Hematopoietic multipotent progenitor cell treated with erythropoietin and hydrocortisone succinate and interleukin-3 and kit ligand, for 8 days (in vitro differentiated cells): ENCODE data around the gene CRNKL1.

Experiments used
- DNase-seq: peaks from one replicate; pipeline ENCODE4 v3.0.0-alpha.2; 2015

The CRNKL1 gene

GRCh38 chr20:20052074-20052970 is at the start of gene CRNKL1, which contains the start of gene CFAP61:
TSS of gene CRNKL1 (minus strand) at chr20:20052466. CDS start at chr20:20052342, 124 bp downstream.
TSS of gene CFAP61 (plus strand) at chr20:20052532. CDS start at chr20:20056654, 4,122 bp downstream.
- peak; percentile 95 for DNase-seq

- DNase-seq: no peak
These were observed 48.6 kb upstream of the CRNKL1 start for GRCh38 chr20:20100881-20101280.

DNA sequence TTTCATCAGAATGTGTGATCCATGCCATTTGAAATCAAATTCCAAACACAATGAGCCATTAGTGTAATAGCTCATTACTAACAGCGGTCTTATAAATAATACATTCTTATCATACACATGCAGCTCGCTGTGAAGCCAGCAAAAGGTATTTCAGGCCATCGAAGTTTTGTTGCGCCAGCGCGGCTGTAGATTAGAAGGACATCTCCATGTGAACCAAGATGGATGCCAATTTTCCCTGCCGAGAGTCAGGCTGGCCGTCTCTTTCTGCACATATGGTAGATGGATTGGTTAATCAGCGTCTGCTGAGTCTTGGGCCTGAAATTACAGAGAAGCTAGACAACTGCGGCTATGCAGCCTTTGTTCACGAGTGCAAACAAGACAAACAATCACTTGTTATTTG is 44.2 kb upstream of the CRNKL1 start:
- no peak for DNase-seq

- DNase-seq: no peak
These were observed 43.0 kb upstream of the CRNKL1 start for GRCh38 chr20:20095114-20095872.

DNA sequence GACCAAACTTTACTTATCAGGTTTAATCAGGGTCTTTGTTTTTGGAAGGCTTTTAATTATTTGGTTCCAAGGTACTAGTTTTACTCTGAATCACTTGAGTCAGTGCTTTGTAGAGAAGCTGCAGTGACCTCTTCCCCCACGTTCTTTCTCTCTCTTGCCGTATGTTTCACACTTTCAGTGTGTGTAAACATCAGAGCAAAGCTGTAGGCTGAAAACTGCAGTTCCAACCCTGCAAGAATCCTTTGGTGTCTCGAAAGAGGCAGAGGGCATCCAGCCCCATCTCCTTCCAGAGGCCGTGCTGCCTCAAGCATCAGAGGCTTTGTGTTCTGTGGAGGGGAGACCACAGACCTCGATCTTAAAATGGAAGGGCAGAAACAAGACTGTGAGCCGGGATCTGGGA is 42.1 kb upstream of the CRNKL1 start:
- no peak for DNase-seq

GRCh38 chr20:20092827-20093226 is 40.6 kb upstream of the CRNKL1 start:
- DNase-seq: no peak

GRCh38 chr20:20089939-20090338 is 37.7 kb upstream of the CRNKL1 start:
- DNase-seq: no peak

GRCh38 chr20:20089018-20089417 is 36.8 kb upstream of the CRNKL1 start:
- no peak for DNase-seq

- no peak for DNase-seq
These were observed 33.5 kb upstream of the CRNKL1 start for GRCh38 chr20:20085812-20086211.

DNA sequence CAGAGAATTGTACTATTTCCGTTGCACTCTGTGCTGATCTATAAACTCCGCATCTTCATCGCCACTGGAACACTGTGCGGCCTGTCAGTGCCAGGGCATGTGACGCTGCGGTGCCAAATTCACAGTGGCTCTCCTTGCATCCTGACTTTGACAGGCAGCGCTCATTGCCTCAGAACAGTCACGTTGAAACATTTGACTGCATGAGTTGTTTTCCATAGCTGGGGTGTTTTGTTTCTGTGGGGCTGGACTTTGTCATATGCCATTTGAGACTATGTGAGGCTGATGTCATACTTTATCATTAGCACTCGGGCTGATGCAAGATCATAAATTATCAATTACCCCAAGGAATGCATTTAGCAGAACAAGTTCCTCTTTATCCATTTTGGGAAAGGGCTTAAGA is 32.8 kb upstream of the CRNKL1 start:
- DNase-seq: no peak

- no peak for DNase-seq
These were observed 32.1 kb upstream of the CRNKL1 start for GRCh38 chr20:20084296-20084752.

- peak; percentile 45 for DNase-seq
These were observed 31.5 kb upstream of the CRNKL1 start for GRCh38 chr20:20083807-20084206.

- DNase-seq: no peak
These were observed 27.0 kb upstream of the CRNKL1 start for GRCh38 chr20:20079102-20079784.

GRCh38 chr20:20078041-20078440 is 25.8 kb upstream of the CRNKL1 start:
- DNase-seq: no peak

DNA sequence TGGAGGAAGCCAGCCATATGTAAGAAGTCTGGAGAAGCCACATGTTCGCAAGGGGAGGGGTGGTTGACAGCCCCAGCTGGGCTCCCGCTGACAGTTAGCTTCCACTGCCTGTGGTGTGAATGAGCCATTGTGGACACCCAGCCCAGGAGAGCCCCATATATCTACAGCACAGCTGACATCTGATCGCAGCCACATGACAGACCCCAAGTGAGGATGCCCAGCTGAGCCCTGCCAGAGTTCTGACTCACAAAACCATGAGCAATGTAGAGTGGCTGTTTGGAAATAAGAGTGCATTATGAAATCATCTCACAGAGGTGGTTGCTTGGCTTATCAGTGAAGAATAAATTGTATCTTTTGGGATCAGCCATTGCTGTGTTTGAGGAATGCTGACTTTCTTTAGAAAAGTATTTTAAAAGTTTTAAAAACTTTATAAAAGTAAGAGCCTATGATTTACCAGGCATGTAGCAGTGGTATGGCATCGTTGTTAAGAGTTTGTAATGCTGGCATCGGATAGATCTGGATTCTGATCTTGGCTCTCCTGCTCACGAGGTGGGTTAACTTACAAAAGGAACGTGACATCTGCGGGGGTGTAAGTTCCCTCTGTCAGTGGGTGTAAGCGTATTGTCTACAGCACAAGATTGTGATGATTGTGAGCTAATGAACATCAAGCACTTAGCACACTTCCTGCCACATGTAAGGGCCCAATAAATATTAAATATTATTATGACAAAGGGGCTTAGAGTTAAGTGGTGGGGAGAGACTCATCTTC is 24.2 kb upstream of the CRNKL1 start:
- DNase-seq: no peak

- no peak for DNase-seq
These were observed 22.8 kb upstream of the CRNKL1 start for GRCh38 chr20:20075032-20075431.

- no peak for DNase-seq
These were observed 21.6 kb upstream of the CRNKL1 start for GRCh38 chr20:20073801-20074371.

GRCh38 chr20:20070871-20071726 is 18.8 kb upstream of the CRNKL1 start:
- peak; percentile 16 for DNase-seq

GRCh38 chr20:20065361-20065760 is 13.1 kb upstream of the CRNKL1 start:
- DNase-seq: no peak

- DNase-seq: no peak
These were observed 11.9 kb upstream of the CRNKL1 start for GRCh38 chr20:20063941-20064702.
